CD4-positive, alpha-beta T cell treated with Interleukin-10 for 1 hour (primary cell): Measurements from ENCODE around the gene TNRC6C.

ENCODE experiments used
- DNase-seq: peaks from one replicate; pipeline ENCODE4 v3.0.0-alpha.2; 2020

The TNRC6C gene, protein sequence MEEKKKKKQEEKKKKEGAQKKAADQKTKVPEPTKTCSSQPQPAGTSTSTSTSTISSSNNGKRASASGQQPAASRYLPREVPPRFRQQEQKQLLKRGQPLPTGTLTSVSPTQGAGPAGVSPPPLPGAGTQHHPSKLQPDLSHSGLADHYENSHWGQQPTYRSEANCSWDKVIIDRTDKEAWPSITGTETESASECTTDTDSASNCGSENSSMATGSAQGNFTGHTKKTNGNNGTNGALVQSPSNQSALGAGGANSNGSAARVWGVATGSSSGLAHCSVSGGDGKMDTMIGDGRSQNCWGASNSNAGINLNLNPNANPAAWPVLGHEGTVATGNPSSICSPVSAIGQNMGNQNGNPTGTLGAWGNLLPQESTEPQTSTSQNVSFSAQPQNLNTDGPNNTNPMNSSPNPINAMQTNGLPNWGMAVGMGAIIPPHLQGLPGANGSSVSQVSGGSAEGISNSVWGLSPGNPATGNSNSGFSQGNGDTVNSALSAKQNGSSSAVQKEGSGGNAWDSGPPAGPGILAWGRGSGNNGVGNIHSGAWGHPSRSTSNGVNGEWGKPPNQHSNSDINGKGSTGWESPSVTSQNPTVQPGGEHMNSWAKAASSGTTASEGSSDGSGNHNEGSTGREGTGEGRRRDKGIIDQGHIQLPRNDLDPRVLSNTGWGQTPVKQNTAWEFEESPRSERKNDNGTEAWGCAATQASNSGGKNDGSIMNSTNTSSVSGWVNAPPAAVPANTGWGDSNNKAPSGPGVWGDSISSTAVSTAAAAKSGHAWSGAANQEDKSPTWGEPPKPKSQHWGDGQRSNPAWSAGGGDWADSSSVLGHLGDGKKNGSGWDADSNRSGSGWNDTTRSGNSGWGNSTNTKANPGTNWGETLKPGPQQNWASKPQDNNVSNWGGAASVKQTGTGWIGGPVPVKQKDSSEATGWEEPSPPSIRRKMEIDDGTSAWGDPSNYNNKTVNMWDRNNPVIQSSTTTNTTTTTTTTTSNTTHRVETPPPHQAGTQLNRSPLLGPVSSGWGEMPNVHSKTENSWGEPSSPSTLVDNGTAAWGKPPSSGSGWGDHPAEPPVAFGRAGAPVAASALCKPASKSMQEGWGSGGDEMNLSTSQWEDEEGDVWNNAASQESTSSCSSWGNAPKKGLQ (N-terminal part only)

DNA sequence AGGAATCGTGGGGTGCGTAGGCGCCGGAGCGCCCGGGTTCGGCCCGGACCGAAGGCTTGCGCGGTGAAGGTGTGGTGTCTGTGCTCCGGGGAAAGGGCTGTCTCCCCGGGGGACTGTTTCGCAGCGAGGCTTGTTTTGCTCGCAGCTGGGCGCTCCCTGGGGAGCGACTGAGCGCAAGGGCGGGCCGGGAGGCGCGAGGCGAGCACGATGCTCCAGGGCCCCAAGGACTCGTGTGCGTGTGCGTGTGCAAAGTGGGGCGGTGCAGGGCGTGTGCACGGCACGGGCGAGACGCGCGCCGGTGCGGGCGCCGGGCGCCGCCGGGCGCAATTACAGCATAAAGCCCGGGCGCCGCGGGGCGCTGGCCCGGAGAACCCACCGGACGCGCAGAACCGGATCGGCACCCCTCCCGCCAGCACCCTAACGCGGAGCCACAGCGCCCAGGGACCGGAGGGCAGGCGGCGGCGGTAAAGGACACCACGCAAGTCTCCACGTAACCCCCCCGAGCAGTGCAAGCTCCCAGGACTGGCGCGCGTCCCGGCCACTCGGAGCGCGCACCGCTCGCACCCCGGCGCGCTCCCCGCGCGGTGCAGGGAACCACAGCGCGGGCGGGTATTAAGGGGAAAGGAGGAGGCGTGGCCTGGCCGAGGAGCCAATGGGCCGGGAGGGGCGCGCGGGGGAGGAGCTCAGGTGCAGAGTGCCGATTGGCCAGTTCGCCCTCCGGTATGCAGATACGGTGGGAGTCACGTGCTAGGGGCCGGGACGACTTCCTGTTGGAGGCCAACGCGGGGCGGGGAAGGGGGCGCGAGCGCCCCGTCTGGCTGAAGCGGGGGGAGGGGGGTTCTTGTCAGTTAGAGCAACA, at the start of gene TNRC6C:
TNRC6C (plus strand) TSS at position 847 of the 859 bp plus-strand sequence. CDS start 45,504 bp downstream, outside the sequence.
- DNase-seq = peak; percentile 100

DNA sequence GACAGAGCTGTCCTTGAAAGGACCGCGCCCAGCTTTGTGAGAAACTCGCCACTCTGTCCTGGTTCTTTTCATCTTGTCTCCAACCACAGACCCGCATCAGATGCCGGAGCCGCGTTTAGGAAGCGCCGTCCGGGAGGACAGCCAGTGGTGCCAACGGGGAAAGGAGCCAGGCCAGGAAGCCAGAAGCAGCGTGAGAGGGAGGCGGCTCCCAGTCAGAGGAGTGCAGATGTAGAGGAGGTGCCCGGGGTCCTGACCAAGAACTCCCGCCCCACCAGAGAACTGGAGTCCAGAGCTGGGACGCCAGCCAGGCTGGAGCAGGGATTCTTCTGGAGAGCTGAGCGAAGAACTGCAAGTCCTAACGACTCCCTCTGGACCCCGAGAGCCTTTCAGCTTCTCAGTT, 49.3 kb upstream of the TNRC6C start:
- DNase-seq = no peak

DNA sequence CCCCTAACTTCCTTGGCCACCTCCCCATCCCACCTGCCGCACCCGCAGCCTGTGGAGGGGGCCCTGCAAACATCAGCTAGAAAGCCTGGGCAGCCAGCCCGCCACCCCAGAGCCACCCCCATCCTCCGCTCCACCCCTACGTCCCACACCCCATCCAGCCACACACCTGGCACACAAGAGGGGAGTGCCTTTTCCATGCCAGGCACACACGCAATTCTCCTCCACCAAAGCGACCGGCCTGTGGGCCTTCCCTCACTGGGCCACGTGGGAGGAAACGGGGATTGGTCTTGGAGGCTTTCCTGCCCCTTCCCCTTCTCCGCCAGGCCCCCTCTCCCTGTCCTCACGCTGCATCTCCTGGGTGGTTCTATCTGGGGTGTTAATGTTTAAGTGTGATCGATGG, 48.7 kb upstream of the TNRC6C start:
- DNase-seq = no peak

DNA sequence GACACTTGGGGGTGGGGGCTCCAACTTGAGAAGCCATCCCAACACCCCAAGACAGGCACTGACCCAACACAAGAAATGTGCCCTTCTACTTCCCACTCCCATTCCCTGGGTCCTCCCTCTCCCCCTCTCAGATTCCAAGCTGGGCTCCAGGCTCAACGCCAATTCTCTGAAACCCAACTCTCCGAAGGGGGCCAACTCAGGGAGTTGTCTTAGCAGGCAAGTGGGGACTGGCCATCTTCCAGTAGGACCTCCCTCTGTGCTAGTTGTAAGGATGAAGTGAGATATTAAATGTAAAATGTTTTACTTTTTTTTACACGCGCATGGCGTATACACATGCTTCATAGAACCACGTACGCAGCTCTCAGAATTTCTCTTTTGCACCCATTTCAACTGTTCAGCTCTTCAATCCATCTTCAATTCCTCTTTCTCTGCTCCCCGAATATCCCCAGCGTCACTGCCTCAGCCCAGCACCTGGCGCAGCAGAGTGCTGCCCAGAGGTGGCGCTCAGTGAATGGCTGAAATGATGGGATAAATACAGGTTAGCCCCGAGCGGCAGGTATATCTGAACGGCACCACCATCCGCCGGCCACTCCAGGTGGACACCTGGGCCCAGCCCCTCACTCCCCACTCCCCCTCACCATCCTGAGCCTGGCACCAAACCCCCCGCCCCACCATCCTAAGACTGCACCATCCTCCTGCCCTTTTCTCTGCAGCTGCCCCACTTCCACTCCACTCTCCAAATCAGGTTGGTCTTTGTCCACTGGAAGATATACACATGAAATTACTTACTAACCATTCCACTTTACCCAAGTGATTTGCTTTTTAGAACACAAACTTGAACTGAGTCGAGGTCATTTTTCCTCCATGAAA, 43.9 kb upstream of the TNRC6C start:
- peak; percentile 15 for DNase-seq

DNA sequence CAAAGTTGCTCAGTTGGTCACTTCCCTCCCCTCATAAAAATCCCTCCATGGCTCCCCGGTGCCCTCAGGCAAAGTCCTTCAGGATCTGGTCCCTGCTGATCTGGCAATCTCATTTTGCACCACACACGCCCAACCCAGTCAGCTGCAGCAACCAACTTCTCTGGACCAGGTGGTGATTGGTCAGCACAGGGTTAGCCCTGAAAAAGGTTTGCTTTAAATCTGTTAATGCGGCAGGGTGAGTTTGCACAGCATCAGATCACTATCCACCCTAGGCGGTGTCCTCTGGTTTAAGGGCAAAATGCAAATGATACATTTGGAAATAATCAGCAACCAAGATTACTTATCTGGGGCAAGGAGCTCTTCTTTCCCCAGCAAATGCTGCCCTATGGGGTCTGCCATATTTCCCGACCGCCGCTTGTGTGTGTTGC, 42.9 kb upstream of the TNRC6C start:
- DNase-seq = no peak

DNA sequence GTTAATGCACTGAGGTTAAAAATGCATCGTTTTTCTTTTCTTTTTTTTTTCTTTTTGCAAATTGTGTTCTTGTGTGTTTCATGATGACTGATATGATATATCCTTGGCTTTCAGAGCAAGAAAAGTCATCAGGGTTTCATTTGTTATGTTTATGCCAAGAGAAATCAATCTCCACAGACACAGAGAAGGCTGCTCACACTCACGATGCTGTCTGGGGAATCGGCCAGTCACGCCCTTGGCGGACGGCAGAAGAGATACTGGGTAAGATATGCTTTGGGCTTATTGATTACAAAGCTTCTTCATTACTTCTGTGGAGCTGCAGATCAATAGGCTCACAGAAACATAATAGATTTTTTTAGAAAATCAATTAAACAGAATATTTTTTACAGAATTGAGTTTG, 42.2 kb upstream of the TNRC6C start:
- no peak for DNase-seq

DNA sequence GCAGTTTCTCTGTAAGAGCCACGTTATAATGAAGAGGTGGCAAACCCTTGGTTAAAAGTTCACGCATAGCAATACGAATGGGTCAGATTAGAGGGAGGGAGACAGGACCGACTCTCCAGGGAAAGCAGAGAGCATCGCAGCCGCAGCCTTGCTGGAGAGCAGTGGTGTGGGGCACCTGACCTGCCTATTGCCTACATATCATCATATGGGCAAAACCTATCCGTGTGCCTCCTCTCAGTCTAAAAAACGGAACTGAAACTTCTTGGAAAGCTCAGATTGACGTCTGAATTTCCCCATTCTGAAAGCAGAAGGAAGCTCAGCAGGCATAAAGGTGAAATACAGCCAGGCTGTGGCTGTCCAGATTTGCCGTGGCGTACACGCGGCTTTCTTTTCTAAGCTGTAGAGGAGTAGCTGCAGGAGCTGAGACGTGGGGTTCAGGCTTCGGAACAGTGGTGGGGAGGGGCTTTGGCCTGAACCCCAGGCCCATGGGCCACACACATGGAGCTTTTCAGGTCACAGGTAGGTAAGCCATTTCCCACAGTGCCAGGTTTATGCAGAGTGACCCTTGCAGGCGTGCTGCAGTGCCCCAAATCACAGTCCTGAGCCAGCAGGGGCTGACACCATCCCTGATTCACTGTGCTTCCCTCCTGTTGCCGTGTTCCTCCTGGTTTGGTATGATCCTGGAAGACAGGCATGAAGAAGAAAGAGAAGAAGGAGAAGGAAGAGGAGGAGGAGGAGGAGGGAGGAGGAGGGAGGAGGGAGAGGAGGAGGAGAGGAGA, 41.6 kb upstream of the TNRC6C start:
- DNase-seq = peak; percentile 15

DNA sequence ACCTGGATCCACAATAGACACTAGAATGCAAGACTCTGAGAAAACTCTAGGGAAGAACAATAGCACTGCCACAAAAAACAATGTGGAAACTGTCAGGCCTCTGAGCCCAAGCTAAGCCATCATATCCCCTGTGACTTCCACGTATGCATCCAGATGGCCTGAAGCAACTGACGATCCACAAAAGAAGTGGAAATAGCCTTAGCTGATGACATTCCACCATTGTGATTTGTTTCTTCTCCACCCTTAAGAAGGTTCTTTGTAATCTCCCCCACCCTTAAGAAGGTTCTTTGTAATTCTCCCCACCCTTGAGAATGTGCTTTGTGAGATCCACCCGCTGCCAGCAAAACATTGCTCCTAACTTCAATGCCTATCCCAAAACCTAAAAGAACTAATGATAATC, 39.2 kb upstream of the TNRC6C start:
- no peak for DNase-seq

DNA sequence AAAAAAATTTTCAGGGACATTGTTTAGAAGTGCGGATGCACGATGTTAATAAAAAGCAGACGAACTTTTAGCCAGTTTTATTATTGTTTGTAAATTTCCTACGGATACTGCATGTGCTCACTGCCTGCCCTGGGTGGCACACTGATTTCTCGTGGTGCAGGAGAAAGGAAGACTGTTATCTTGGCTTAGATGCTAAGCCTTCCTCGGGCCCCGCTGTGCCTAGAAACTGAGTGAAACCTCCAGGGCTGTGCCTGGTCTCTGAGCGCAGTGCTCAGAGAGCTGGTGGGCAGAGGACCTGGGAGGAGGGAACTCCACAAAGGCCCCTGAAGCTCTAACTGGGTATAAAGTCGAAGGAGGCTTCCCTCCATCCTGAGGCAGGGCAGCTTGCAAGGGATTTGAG, 35.4 kb upstream of the TNRC6C start:
- DNase-seq = no peak

DNA sequence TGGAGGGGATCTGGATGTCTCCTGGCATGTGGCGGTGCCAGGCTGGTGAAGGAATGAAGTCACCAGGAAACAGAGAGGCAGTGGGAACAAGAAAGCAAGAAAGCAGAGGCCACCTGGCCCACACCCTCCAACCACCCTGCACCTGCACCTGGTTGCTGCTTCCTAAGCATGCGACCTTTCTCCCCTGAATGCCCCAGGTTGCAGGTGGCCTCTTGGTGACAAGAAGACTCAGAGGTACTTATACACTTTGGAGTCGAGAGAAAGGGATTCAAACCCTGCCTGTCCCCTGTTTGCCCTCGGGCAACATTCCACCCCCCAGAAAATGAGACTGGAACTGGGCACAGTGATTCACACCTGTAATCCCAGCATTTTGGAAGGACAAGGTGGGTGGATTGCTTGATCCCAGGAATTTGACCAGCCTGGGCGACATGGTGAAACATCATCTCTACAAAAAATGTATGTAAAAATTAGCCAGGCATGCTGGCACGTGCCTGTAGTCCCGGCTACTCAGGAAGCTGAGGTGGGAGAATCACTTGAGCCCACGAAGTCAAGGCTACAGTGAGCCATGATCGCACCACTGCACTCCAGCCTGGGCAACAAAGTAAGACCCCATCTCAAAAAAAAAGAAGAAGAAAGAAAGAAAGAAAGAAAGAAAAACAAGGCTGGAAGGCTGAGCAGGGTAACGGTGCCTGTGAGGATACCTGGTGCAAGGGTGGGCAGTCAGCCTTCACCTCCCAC, 34.6 kb upstream of the TNRC6C start:
- no peak for DNase-seq

DNA sequence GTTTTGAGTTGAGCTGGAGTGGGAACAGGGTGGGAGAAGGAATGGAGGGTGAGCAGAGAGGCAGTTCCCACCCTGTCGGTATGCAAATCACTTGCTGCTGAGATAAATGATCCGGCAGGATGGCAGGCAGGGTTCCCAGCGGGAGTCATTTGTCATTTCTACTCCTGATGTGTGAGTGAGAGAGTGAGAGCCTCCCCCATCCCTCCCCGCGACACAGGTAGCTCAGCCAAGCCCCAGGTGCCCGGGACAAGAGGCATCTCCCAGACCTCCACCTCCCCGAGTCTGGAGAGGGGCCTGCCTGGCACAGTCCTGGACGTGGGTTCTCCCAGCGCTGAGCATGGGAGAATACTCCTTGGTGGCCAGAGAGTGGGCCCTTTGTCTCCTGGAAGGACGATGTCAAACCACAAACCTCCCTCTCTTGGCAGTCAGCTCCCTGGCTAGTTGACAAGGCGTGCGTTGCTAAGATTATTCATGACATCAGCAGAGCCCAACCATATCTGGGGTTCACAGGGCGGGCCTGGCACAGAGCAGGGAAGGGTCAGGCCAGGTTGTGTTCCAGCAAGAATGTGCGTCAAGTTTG, 33.7 kb upstream of the TNRC6C start:
- no peak for DNase-seq

DNA sequence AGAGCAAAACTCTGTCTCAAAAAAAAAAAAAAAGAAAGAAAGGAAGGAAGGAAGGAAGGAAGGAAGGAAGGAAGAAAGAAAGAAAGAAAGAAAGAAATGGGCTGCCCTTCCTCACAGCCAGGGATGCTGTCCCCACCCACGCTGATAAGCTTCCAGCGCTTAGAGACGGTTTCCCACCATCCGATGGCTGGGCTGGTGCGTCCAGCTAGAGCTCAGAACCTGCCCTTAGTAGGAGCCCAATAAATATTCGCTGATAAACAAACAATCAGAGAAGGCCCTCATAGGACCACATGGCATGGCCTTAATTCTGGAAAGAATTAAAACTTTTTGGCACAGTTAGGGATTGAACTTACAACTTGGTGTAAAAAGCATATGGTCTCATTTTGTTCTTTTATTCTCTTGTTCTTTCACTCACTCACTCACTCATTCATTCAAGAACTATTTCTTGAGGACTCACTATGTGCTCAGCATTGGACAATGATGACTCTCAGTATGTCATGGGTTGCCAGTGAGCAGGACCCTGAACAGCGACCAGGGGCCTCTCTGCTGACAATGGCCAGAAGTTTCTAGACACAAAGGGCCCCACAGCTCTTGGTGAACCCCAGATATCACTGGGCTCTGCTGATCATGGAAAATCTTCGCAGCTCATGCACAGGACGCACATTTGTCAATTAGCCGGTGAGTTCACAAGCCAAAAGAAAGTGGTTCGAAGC, 32.5 kb upstream of the TNRC6C start:
- no peak for DNase-seq

DNA sequence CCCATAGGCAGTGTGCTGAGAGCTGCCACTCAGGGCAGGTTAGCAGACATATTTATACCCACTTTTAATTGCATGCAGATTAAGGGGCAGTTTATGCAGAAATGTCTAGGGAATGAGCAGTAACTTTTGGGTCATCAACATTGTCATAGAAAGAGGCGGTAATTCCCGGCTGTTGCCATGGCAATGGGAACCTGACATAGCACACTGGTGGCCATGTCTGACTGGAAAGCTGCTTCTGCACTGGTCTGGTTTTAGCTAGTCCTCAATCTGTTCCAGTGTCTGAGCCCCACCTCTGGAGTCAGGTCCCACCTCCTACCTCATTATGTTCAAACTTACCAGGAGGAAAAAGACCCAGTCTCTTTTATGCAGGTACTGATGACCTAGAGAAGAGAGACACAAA, 31.5 kb upstream of the TNRC6C start:
- no peak for DNase-seq

DNA sequence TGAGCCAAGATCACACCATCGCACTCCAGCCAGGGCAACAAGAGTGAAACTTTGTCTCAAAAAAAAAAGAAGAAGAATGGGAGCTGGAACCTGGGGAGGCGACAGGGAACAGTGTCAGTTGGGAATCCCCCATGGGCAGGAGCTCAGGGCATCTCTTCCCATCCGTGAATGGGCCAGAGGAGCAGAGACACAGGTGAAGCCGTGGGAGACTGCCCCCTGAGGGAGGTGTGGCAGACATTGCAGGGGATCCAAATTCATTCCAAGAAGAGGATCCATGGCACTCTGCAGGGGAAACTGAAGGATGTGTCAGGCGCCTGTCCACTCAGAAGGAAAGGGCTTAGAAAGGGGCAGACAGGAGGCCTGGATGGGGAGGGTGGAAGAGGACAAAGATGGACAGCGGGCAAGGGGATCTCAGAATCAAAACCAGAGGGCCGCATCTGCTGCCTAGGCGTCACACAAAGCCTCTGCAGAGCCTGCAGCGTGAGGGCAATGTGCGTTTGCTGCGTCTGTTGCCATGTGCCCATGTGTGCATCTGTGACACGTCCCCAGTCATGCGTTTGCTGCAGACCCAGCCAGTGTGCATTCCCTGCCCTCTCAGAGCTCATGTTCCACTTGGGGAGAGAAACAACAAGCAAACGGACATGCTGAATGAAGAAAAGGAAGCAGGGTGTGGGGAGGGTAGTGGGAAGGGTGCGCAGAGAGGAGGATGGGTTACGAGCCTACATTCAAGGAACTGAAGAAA, 30.6 kb upstream of the TNRC6C start:
- no peak for DNase-seq

DNA sequence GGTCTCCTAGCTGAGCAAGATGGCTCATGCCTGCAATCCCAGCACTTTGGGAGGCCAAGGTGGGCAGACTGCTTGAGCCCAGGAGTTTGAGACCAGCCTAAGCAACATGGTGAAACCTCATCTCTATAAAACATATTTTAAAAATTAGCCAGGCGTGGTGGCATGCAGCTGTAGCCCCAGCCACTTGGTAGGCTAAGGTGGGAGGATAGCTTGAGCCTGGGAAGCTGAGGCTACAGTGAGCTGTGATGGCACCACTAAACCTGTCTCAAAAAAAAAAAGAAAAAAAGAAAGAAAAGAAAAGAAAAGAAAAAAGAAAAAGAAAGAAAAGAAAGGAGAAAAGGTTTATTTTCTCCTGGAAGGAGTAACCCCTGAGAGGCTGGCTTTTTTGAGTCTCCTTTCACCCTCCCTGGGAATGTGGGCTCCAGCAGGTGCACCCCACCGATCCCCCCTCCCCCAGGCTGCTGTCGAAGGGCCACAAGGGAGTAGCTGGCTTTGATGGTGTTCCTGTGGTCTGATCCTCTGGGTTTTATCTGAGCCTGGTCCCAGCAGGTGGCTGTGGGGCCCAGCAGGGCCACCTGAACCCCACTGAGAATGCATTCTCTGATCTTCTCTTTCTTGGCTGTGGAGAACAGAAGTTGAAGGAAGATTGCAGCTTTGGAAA, 29.9 kb upstream of the TNRC6C start:
- no peak for DNase-seq

DNA sequence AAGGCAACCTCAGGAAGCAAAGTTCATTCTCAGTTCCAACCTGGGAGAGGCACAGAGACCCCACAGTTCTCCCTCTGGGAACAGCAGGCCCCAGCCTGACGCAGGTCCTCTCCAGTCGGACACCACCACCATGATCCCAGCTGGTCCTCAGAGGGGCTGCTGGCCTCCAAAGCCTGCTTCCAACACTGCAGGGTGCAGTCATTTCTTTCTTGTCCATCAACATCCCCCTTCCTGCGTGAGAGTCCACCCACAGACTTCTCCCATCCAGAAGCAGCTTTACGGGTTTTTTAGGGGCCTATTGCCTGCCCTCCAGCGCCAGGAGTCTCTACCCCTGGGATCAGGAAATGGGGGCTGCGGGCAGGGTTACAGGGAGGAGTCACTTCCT, 29.3 kb upstream of the TNRC6C start:
- DNase-seq = no peak

DNA sequence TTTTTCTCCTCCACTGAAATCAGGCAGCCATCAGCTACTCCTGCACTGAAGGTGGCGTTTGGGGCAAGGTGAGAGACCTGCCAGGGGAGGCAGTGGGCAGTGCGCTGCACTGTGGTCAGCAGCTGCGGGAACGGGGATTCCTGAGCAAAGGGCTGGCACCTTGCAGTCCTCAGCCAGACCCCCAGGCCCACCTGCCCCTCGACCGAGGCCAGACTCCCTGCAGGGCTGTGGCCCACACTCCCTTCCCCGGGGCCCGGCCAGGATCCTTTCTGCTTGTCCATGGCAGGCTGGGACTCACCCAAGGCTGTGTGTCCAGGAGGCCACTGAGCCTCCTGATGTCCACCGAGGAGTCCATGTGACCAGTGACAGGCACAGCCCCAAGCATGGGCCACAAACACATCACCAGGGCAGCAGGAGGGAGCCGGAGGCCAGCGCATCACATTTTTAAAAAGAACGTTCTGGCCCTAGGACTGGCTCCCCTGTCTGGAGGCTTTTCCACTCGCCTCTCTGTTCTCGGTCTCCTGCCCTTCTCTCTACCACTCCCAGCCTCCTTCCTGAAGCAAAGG, 28.5 kb upstream of the TNRC6C start:
- DNase-seq = no peak
